GM12878 (cell line): ENCODE measurements around the gene ANK3. TPM values are rescaled to one million over a fixed set of nuclear protein-coding genes. Genes with fewer than 3 reads are reported as not detected.

Source experiments
- ATAC-seq: fragments of 200-7000 bp; cut with Tn5 transposase; 3 replicates; pipeline ENCODE4 v1.9.1; 2020; ENCODE audit warnings: mild to moderate bottlenecking, moderate library complexity
- BruUV-seq: library from RNA; stranded (reverse); fragments of 400-500 nt; replicated peaks from 2 replicates; lab custom pipeline; 2021; lab: Mats Ljungman, UMichigan
- CTCF ChIA-PET: fragments of 300-600 bp; sonication (Branson Sonifier 250); formaldehyde crosslinking; extraction: SDS; loops from one replicate; lab custom pipeline; 2021; ENCODE audit warnings: inconsistent platforms; lab: Yijun Ruan, JAX
- POLR2A ChIA-PET: fragments of 350-600 bp; formaldehyde crosslinking; extraction: SDS; loops from one replicate; lab custom pipeline; 2021; ENCODE audit warnings: inconsistent platforms; lab: Charles Lee
- RAD21 ChIA-PET: fragments of 300-600 bp; sonication (Branson Sonifier 250); formaldehyde crosslinking; loops from one replicate; lab custom pipeline; 2023; ENCODE audit warnings: antibody characterized with exemption; ENCODE audit not compliant: unreplicated experiment; lab: Charles Lee
- SMC1A ChIA-PET: fragments of 300-600 bp; sonication (Branson Sonifier 250); formaldehyde crosslinking; loops from one replicate; lab custom pipeline; 2023; ENCODE audit not compliant: unreplicated experiment, uncharacterized antibody; lab: Charles Lee
- DNase-seq: peaks from one replicate; pipeline ENCODE4 v3.0.0-alpha.2; 2011; ENCODE audit warnings: low read depth, low spot score
- FAIRE-seq: peaks from 3 replicates; lab custom pipeline; 2011; peaks lifted over from hg19 to GRCh38; lab: Jason Lieb, UNC
- H2AFZ ChIP-seq: 2 replicates; pipeline ENCODE4 v1.6.0; 2011; ENCODE audit warnings: low read depth, low read length, control low read depth; ENCODE audit not compliant: control insufficient read depth
- H3K27ac ChIP-seq: 2 replicates; pipeline ENCODE4 v1.5.1; 2011; ENCODE audit warnings: control low read depth; ENCODE audit not compliant: control insufficient read depth, insufficient read depth
- H3K27me3 ChIP-seq, 2 experiments: replicated peaks in 1 of 2; 2 replicates each; pipeline versions ENCODE4 v1.6.0 to v1.6.1; 2011; ENCODE audit warnings: low read length in 1 of 2; ENCODE audit not compliant: control insufficient read depth in 2 of 2, insufficient read depth in 2 of 2
- H3K36me3 ChIP-seq, 2 experiments: 2 replicates each; pipeline ENCODE4 v1.5.1; 2011; ENCODE audit warnings: low read length in 1 of 2; ENCODE audit not compliant: control insufficient read depth in 2 of 2, insufficient read depth in 2 of 2
- H3K4me1 ChIP-seq: 2 replicates; pipeline ENCODE4 v1.6.1; 2011; ENCODE audit warnings: mild to moderate bottlenecking, low read length, moderate library complexity, mixed read lengths; ENCODE audit not compliant: control insufficient read depth, insufficient read depth
- H3K4me2 ChIP-seq: 2 replicates; pipeline ENCODE4 v1.6.0; 2011; ENCODE audit warnings: control low read depth; ENCODE audit not compliant: control insufficient read depth, insufficient read depth
- H3K4me3 ChIP-seq: fragments of 200-600 bp; sonication (generic); 2 replicates; pipeline ENCODE4 v1.5.1; 2016
- H3K79me2 ChIP-seq: 2 replicates; pipeline ENCODE4 v1.6.0; 2011; ENCODE audit warnings: low read length; ENCODE audit not compliant: control insufficient read depth, insufficient read depth
- H3K9ac ChIP-seq: 2 replicates; pipeline ENCODE4 v1.8.0; 2011; ENCODE audit warnings: low read length, control low read depth, mixed read lengths; ENCODE audit not compliant: control insufficient read depth, insufficient read depth
- H3K9me3 ChIP-seq: replicated peaks from 3 replicates; pipeline ENCODE4 v1.5.1; 2011; ENCODE audit warnings: mild to moderate bottlenecking, low read length; ENCODE audit not compliant: control insufficient read depth, insufficient read depth
- H4K20me1 ChIP-seq: 2 replicates; pipeline ENCODE4 v1.6.0; 2011; ENCODE audit not compliant: control insufficient read depth, insufficient read depth
- BCL11A ChIP-seq: IDR thresholded peaks from 2 replicates; pipeline ENCODE4 v1.6.1; 2011; ENCODE audit warnings: low read depth, low read length
- CTCF ChIP-seq, 3 experiments: IDR thresholded peaks in 2 of 3; conservative IDR thresholded peaks in 1 of 3; 2 replicates each; pipeline ENCODE4 v1.5.1; 2011; ENCODE audit warnings: low read depth in 3 of 3, low read length in 3 of 3, mild to moderate bottlenecking in 3 of 3, control low read depth in 2 of 3, moderate library complexity in 2 of 3, inconsistent platforms in 1 of 3, mixed read lengths in 1 of 3; ENCODE audit not compliant: control insufficient read depth in 2 of 3, insufficient read depth in 1 of 3; ENCODE audit errors: extremely low read depth in 1 of 3
- CUX1 ChIP-seq: IDR thresholded peaks from 2 replicates; pipeline ENCODE4 v1.6.1; 2012; ENCODE audit warnings: improper control_type of control experiment, low read depth, low read length; ENCODE audit not compliant: insufficient replicate concordance
- HSF1 ChIP-seq: fragments of 150-350 bp; IDR thresholded peaks from 2 replicates; pipeline ENCODE4 v1.6.1; 2014; ENCODE audit warnings: mild to moderate bottlenecking, low read depth, low read length
- RAD21 ChIP-seq: IDR thresholded peaks from 2 replicates; pipeline ENCODE4 v1.6.1; 2011; ENCODE audit warnings: mild to moderate bottlenecking, low read depth, low read length, moderate library complexity; ENCODE audit not compliant: insufficient read depth
- SMC3 ChIP-seq: IDR thresholded peaks from 2 replicates; pipeline ENCODE4 v1.6.1; 2011; ENCODE audit warnings: low read length, improper control_type of control experiment, borderline replicate concordance
- YBX1 ChIP-seq: fragments of 450-650 bp; IDR thresholded peaks from 2 replicates; pipeline ENCODE4 v1.6.1; 2016; ENCODE audit warnings: antibody characterized with exemption
- WGBS: methylation state at CpG from one replicate; pipeline ENCODE4 v1.1.6; 2016; ENCODE audit warnings: low lambda C conversion rate; ENCODE audit not compliant: insufficient replicate concordance, insufficient coverage; ENCODE audit errors: missing lambda C conversion rate; 5-methylcytosine and 5-hydroxymethylcytosine counted together
- in situ Hi-C: fragments of 300-500 bp; cut with MboI; formaldehyde crosslinking; loops from 9 replicates; pipeline ENCODE4 v1.14.3; 2018; ENCODE audit warnings: mixed read lengths
- intact Hi-C: fragments of 100-400 bp; cut with micrococcal nuclease; formaldehyde crosslinking; loops from one replicate; pipeline ENCODE4 v1.14.2; 2022; ENCODE audit not compliant: unreplicated experiment
- polyA plus RNA-seq, 11 experiments: library from polyadenylated mRNA; depleted of rRNA in 4 of 11; unstranded in 6 of 11; stranded (reverse) in 5 of 11; fragments of >200 nt; fragmentation: Nextera tagmentation in 4 of 11; fragmentation: Illumina TruSeq in 1 of 11; extraction: Ambion mirVana in 4 of 11; extraction: Trizol in 1 of 11; gene quantifications; 1 replicate in 1 of 11; 2 replicates in 10 of 11; pipeline versions ENCODE4 v1.2.1 to v1.2.3, GENCODE V29; 2011 to 2016; ENCODE audit warnings: inconsistent platforms in 2 of 11, missing spikeins in 2 of 11, low read depth in 1 of 11
- total RNA-seq, 4 experiments: library from RNA; depleted of rRNA in 3 of 4; stranded (reverse); fragments of >200 nt in 3 of 4; fragmentation: Illumina TruSeq in 1 of 4; extraction: Trizol in 1 of 4; gene quantifications; 2 replicates each; pipeline versions ENCODE4 v1.2.1 to v1.2.3, GENCODE V29; 2013 to 2021

Gene ANK3
- total and polyA plus RNA-seq, 10 of the 15 experiments (the other 5 are each of a cell fraction or from before 2014, with no cell fraction given), result 0.06 to 0.82 (median 0.20) TPM; not detected in 2

GRCh38 chr10:60203993-60204618 is 185.6 kb downstream of the ANK3 start:
- ChIA-PET CTCF (interaction anchor here (0.5 to 5.8 kb wide), 28 partner anchors 9 to 575 kb away, joined by 3 to 39 read pairs (median 4); no protein-coding TSS in a partner anchor), POLR2A (no interaction called here), RAD21 (interaction anchor here (1.0 to 2.2 kb wide), 5 partner anchors 24 to 230 kb away, joined by 3 to 10 read pairs (median 4); no protein-coding TSS in a partner anchor)
- Histone ChIP-seq H3K4me1 (no peaks in the 10 kb centered on the region), H3K9ac (no peak overlapping the region), H3K27me3 (no peaks in the 10 kb centered on the region), H4K20me1 (no peaks in the 10 kb centered on the region)
- no TSS peak for BruUV-seq
- WGBS, result 0% methylated on average over 1 of the region's 1 CpG
- in situ Hi-C loops, result loop anchor here (10.0 kb wide), 2 partner anchors 231 to 579 kb away; no protein-coding TSS in a partner anchor
- intact Hi-C loops, result loop anchor here (1.0 to 2.0 kb wide), 2 partner anchors 230 to 443 kb away; no protein-coding TSS in a partner anchor
- peak; percentile 37; the same call in 1 of the 3 replicates for ATAC-seq
- FAIRE-seq, result no peak
- no peak for DNase-seq
- TF ChIP-seq BCL11A (no peak), CTCF (IDR thresholded peaks at IDR 0.05 in 2 of 3, conservative IDR thresholded peaks at IDR 0.05 in 1 of 3; ENCODE audit: control insufficient read depth in 2 of 3, extremely low read depth in 1 of 3, insufficient read depth in 1 of 3, low read depth in 3 of 3, low read length in 3 of 3) (peak; percentile 49 to 55 (median 54); a peak in 5 of 6 replicates), SMC3 (peak; percentile 44; the same call in 1 of the 2 replicates), YBX1 (no peak), HSF1 (no peak), RAD21 (peak; percentile 49), CUX1 (no peak)
- TF ChIP-seq, all 136 proteins: peak for 3
- Histone ChIP-seq H3K36me3 (no peaks in the 10 kb centered on the region), H3K79me2 (no peaks in the 10 kb centered on the region), H2AFZ (no peak overlapping the region), H3K9me3 (no peaks in the 10 kb centered on the region), H3K4me3 (no peak overlapping the region), H3K4me2 (no peak overlapping the region), H3K27ac (no peak overlapping the region)
- SMC1A ChIA-PET, result interaction anchor here (0.6 to 2.5 kb wide), 20 partner anchors 9 to 368 kb away, joined by 3 to 9 read pairs (median 3); no protein-coding TSS in a partner anchor
